GM12878 (cell line): ENCODE measurements around the gene TAF13. TPM values are rescaled to one million over a fixed set of nuclear protein-coding genes. Genes with fewer than 3 reads are reported as not detected.

Experiments
- ATAC-seq: fragments of 200-7000 bp; cut with Tn5 transposase; 3 replicates; pipeline ENCODE4 v1.9.1; 2020; ENCODE audit warnings: mild to moderate bottlenecking, moderate library complexity
- BruUV-seq: library from RNA; stranded (reverse); fragments of 400-500 nt; replicated peaks from 2 replicates; lab custom pipeline; 2021; lab: Mats Ljungman, UMichigan
- CTCF ChIA-PET: fragments of 300-600 bp; sonication (Branson Sonifier 250); formaldehyde crosslinking; extraction: SDS; loops from one replicate; lab custom pipeline; 2021; ENCODE audit warnings: inconsistent platforms; lab: Yijun Ruan, JAX
- POLR2A ChIA-PET: fragments of 350-600 bp; formaldehyde crosslinking; extraction: SDS; loops from one replicate; lab custom pipeline; 2021; ENCODE audit warnings: inconsistent platforms; lab: Charles Lee
- RAD21 ChIA-PET: fragments of 300-600 bp; sonication (Branson Sonifier 250); formaldehyde crosslinking; loops from one replicate; lab custom pipeline; 2023; ENCODE audit warnings: antibody characterized with exemption; ENCODE audit not compliant: unreplicated experiment; lab: Charles Lee
- SMC1A ChIA-PET: fragments of 300-600 bp; sonication (Branson Sonifier 250); formaldehyde crosslinking; loops from one replicate; lab custom pipeline; 2023; ENCODE audit not compliant: unreplicated experiment, uncharacterized antibody; lab: Charles Lee
- DNase-seq: peaks from one replicate; pipeline ENCODE4 v3.0.0-alpha.2; 2011; ENCODE audit warnings: low read depth, low spot score
- FAIRE-seq: peaks from 3 replicates; lab custom pipeline; 2011; peaks lifted over from hg19 to GRCh38; lab: Jason Lieb, UNC
- H2AFZ ChIP-seq: 2 replicates; pipeline ENCODE4 v1.6.0; 2011; ENCODE audit warnings: low read depth, low read length, control low read depth; ENCODE audit not compliant: control insufficient read depth
- H3K27ac ChIP-seq: 2 replicates; pipeline ENCODE4 v1.5.1; 2011; ENCODE audit warnings: control low read depth; ENCODE audit not compliant: control insufficient read depth, insufficient read depth
- H3K27me3 ChIP-seq, 2 experiments: replicated peaks in 1 of 2; 2 replicates each; pipeline versions ENCODE4 v1.6.0 to v1.6.1; 2011; ENCODE audit warnings: low read length in 1 of 2; ENCODE audit not compliant: control insufficient read depth in 2 of 2, insufficient read depth in 2 of 2
- H3K36me3 ChIP-seq, 2 experiments: 2 replicates each; pipeline ENCODE4 v1.5.1; 2011; ENCODE audit warnings: low read length in 1 of 2; ENCODE audit not compliant: control insufficient read depth in 2 of 2, insufficient read depth in 2 of 2
- H3K4me1 ChIP-seq: 2 replicates; pipeline ENCODE4 v1.6.1; 2011; ENCODE audit warnings: mild to moderate bottlenecking, low read length, moderate library complexity, mixed read lengths; ENCODE audit not compliant: control insufficient read depth, insufficient read depth
- H3K4me2 ChIP-seq: 2 replicates; pipeline ENCODE4 v1.6.0; 2011; ENCODE audit warnings: control low read depth; ENCODE audit not compliant: control insufficient read depth, insufficient read depth
- H3K4me3 ChIP-seq: fragments of 200-600 bp; sonication (generic); 2 replicates; pipeline ENCODE4 v1.5.1; 2016
- H3K79me2 ChIP-seq: 2 replicates; pipeline ENCODE4 v1.6.0; 2011; ENCODE audit warnings: low read length; ENCODE audit not compliant: control insufficient read depth, insufficient read depth
- H3K9ac ChIP-seq: 2 replicates; pipeline ENCODE4 v1.8.0; 2011; ENCODE audit warnings: low read length, control low read depth, mixed read lengths; ENCODE audit not compliant: control insufficient read depth, insufficient read depth
- H3K9me3 ChIP-seq: replicated peaks from 3 replicates; pipeline ENCODE4 v1.5.1; 2011; ENCODE audit warnings: mild to moderate bottlenecking, low read length; ENCODE audit not compliant: control insufficient read depth, insufficient read depth
- H4K20me1 ChIP-seq: 2 replicates; pipeline ENCODE4 v1.6.0; 2011; ENCODE audit not compliant: control insufficient read depth, insufficient read depth
- BMI1 ChIP-seq: fragments of 450-650 bp; IDR thresholded peaks from 2 replicates; pipeline ENCODE4 v1.6.1; 2016; ENCODE audit warnings: mild to moderate bottlenecking, moderate library complexity, borderline replicate concordance
- EGR1 ChIP-seq, 2 experiments: IDR thresholded peaks; 1 replicate in 1 of 2; 2 replicates in 1 of 2; pipeline ENCODE4 v1.6.1; 2011 to 2012; ENCODE audit warnings: low read depth in 2 of 2, low read length in 2 of 2, borderline replicate concordance in 1 of 2, mild to moderate bottlenecking in 1 of 2, moderate library complexity in 1 of 2
- EZH2 ChIP-seq: IDR thresholded peaks from 2 replicates; pipeline ENCODE4 v1.6.1; 2012; ENCODE audit warnings: low read depth, mild to moderate bottlenecking, control low read depth, inconsistent platforms, low read length, borderline replicate concordance; ENCODE audit not compliant: control insufficient read depth
- MYB ChIP-seq: fragments of 150-350 bp; IDR thresholded peaks from 2 replicates; pipeline ENCODE4 v1.6.1; 2014; ENCODE audit warnings: mild to moderate bottlenecking, low read depth, low read length, borderline replicate concordance
- PML ChIP-seq: IDR thresholded peaks from 2 replicates; pipeline ENCODE4 v1.6.1; 2012; ENCODE audit warnings: low read length, inconsistent platforms
- SREBF1 ChIP-seq: IDR thresholded peaks from 2 replicates; pipeline ENCODE4 v1.6.1; 2012; ENCODE audit warnings: mild to moderate bottlenecking, low read length
- ZNF274 ChIP-seq: IDR thresholded peaks from one replicate; pipeline ENCODE4 v1.8.0; 2011; ENCODE audit not compliant: insufficient read length, insufficient read depth
- WGBS: methylation state at CpG from one replicate; pipeline ENCODE4 v1.1.6; 2016; ENCODE audit warnings: low lambda C conversion rate; ENCODE audit not compliant: insufficient replicate concordance, insufficient coverage; ENCODE audit errors: missing lambda C conversion rate; 5-methylcytosine and 5-hydroxymethylcytosine counted together
- in situ Hi-C: fragments of 300-500 bp; cut with MboI; formaldehyde crosslinking; loops from 9 replicates; pipeline ENCODE4 v1.14.3; 2018; ENCODE audit warnings: mixed read lengths
- intact Hi-C: fragments of 100-400 bp; cut with micrococcal nuclease; formaldehyde crosslinking; loops from one replicate; pipeline ENCODE4 v1.14.2; 2022; ENCODE audit not compliant: unreplicated experiment
- polyA plus RNA-seq, 11 experiments: library from polyadenylated mRNA; depleted of rRNA in 4 of 11; unstranded in 6 of 11; stranded (reverse) in 5 of 11; fragments of >200 nt; fragmentation: Nextera tagmentation in 4 of 11; fragmentation: Illumina TruSeq in 1 of 11; extraction: Ambion mirVana in 4 of 11; extraction: Trizol in 1 of 11; gene quantifications; 1 replicate in 1 of 11; 2 replicates in 10 of 11; pipeline versions ENCODE4 v1.2.1 to v1.2.3, GENCODE V29; 2011 to 2016; ENCODE audit warnings: inconsistent platforms in 2 of 11, missing spikeins in 2 of 11, low read depth in 1 of 11
- total RNA-seq, 4 experiments: library from RNA; depleted of rRNA in 3 of 4; stranded (reverse); fragments of >200 nt in 3 of 4; fragmentation: Illumina TruSeq in 1 of 4; extraction: Trizol in 1 of 4; gene quantifications; 2 replicates each; pipeline versions ENCODE4 v1.2.1 to v1.2.3, GENCODE V29; 2013 to 2021
- TF ChIP-seq, protein P1 (sequence below): fragments of 450-650 bp; IDR thresholded peaks from 2 replicates; pipeline ENCODE4 v1.6.1; 2018; ENCODE audit warnings: mild to moderate bottlenecking, low read depth, moderate library complexity; ENCODE audit not compliant: partially characterized antibody
- TF ChIP-seq, protein P2 (sequence below): fragments of 150-350 bp; IDR thresholded peaks from 2 replicates; pipeline ENCODE4 v1.6.1; 2014; ENCODE audit warnings: mild to moderate bottlenecking, low read depth, low read length

Gene TAF13
- total and polyA plus RNA-seq, 10 of the 15 experiments (the other 5 are each of a cell fraction or from before 2014, with no cell fraction given) = 8.1 to 30.6 (median 18.0) TPM

DNA sequence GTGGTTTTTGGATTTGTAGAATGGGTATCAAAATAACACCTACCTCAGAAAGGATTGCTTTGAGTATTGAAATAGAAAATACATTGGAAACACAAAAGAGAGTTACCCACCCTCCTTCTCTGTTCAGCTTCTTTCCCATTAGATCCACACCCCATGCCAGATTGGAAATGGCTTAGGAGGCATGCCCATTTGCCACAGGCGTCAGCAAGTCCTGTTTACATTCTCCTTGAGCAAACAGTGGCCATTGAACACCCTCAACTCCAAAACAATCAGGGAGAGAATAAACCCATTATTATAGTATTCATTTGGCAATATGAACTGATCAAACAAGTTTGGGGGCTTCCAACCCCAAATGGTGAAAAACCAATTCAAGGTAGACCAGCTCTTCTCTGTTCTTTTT, 40.5 kb upstream of the TAF13 start:
- no peaks in the 10 kb centered on the region for H4K20me1 ChIP-seq
- ATAC-seq (no peak), FAIRE-seq (no peak), DNase-seq (no peak)
- intact Hi-C loops (loop anchor here (10.0 kb wide), 1 partner anchor 279 kb away; the partner anchor contains the start of gene SORT1), in situ Hi-C loops (no loop called here)
- no peaks in the 10 kb centered on the region for H3K36me3 ChIP-seq
- H3K79me2 ChIP-seq = no peaks in the 10 kb centered on the region
- H3K4me1 ChIP-seq = peaks cover 15% of the 10 kb centered on the region
- H3K9me3 ChIP-seq = no peaks in the 10 kb centered on the region
- RAD21 ChIA-PET = interaction anchor here (1.0 to 1.2 kb wide), 2 partner anchors 15 to 74 kb away, joined by 3 read pairs; partner anchors contain the start of gene WDR47
- SMC1A ChIA-PET = interaction anchor here (0.6 to 1.0 kb wide), 4 partner anchors 15 to 381 kb away, joined by 3 read pairs; no protein-coding TSS in a partner anchor
- H3K27ac ChIP-seq = no peak overlapping the region
- no peak overlapping the region for H3K9ac ChIP-seq
- H3K4me3 ChIP-seq = no peak overlapping the region
- peaks cover 8 to 11% of the 10 kb centered on the region in 2 experiments for H3K27me3 ChIP-seq
- TF ChIP-seq BMI1 (no peak), MYB (no peak), EGR1 (IDR thresholded peaks at IDR 0.05; ENCODE audit: borderline replicate concordance in 1 of 2, low read depth in 2 of 2, low read length in 2 of 2) (no peak), PML (no peak), SREBF1 (no peak), ZNF274 (no peak), EZH2 (no peak)
- TF ChIP-seq, protein P1, sequence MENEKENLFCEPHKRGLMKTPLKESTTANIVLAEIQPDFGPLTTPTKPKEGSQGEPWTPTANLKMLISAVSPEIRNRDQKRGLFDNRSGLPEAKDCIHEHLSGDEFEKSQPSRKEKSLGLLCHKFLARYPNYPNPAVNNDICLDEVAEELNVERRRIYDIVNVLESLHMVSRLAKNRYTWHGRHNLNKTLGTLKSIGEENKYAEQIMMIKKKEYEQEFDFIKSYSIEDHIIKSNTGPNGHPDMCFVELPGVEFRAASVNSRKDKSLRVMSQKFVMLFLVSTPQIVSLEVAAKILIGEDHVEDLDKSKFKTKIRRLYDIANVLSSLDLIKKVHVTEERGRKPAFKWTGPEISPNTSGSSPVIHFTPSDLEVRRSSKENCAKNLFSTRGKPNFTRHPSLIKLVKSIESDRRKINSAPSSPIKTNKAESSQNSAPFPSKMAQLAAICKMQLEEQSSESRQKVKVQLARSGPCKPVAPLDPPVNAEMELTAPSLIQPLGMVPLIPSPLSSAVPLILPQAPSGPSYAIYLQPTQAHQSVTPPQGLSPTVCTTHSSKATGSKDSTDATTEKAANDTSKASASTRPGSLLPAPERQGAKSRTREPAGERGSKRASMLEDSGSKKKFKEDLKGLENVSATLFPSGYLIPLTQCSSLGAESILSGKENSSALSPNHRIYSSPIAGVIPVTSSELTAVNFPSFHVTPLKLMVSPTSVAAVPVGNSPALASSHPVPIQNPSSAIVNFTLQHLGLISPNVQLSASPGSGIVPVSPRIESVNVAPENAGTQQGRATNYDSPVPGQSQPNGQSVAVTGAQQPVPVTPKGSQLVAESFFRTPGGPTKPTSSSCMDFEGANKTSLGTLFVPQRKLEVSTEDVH = no peak
- TF ChIP-seq, protein P2, sequence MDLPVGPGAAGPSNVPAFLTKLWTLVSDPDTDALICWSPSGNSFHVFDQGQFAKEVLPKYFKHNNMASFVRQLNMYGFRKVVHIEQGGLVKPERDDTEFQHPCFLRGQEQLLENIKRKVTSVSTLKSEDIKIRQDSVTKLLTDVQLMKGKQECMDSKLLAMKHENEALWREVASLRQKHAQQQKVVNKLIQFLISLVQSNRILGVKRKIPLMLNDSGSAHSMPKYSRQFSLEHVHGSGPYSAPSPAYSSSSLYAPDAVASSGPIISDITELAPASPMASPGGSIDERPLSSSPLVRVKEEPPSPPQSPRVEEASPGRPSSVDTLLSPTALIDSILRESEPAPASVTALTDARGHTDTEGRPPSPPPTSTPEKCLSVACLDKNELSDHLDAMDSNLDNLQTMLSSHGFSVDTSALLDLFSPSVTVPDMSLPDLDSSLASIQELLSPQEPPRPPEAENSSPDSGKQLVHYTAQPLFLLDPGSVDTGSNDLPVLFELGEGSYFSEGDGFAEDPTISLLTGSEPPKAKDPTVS = no peak
- POLR2A ChIA-PET = interaction anchor here (0.6 kb wide), 1 partner anchor 70 kb away, joined by 5 read pairs; no protein-coding TSS in a partner anchor
- 0% methylated on average over 1 of the region's 1 CpG for WGBS
- no peak overlapping the region for H2AFZ ChIP-seq
- CTCF ChIA-PET = interaction anchor here (0.8 to 1.8 kb wide), 2 partner anchors 16 to 290 kb away, joined by 4 to 5 read pairs; no protein-coding TSS in a partner anchor
- no peak overlapping the region for H3K4me2 ChIP-seq
- no TSS peak for BruUV-seq
